Measurements from ENCODE around the gene OR52I2. TPM values are rescaled to one million over a fixed set of nuclear protein-coding genes. Genes with fewer than 3 reads are reported as not detected.

The OR52I2 gene
- total and polyA plus RNA-seq, 2 experiments from 2014 or later, result 0.06 TPM; not detected in 1

GRCh38 chr11:4641501-4641900 is 60.0 kb downstream of the OR52I2 start:
- Histone ChIP-seq H3K27me3 (peaks cover 5% of the 10 kb centered on the region), H3K36me3 (no peaks in the 10 kb centered on the region), H3K4me1 (ENCODE audit: low read depth) (no peaks in the 10 kb centered on the region), H3K27ac (no peak overlapping the region), H3K4me3 (no peak overlapping the region), H3K9me3 (ENCODE audit: low read depth) (no peaks in the 10 kb centered on the region)
- DNase-seq (ENCODE audit: low read depth in 1 of 2, low spot score in 1 of 2), result no peak
- no peak for TF ChIP-seq CTCF (IDR thresholded peaks at IDR 0.05; ENCODE audit: low read depth, low read length)

GRCh38 chr11:4642043-4642442 is 60.5 kb downstream of the OR52I2 start:
- Histone ChIP-seq H3K27me3 (peaks cover 5% of the 10 kb centered on the region), H3K9me3 (ENCODE audit: low read depth) (no peaks in the 10 kb centered on the region), H3K36me3 (no peaks in the 10 kb centered on the region), H3K27ac (no peak overlapping the region), H3K4me3 (no peak overlapping the region), H3K4me1 (ENCODE audit: low read depth) (no peaks in the 10 kb centered on the region)
- DNase-seq (ENCODE audit: low read depth in 1 of 2, low spot score in 1 of 2), result no peak
- TF ChIP-seq CTCF (IDR thresholded peaks at IDR 0.05; ENCODE audit: low read depth, low read length), result no peak

Other genes starting within 250 kb of the OR52I2 start
- gene OR52B4, start 213.4 kb upstream of the OR52I2 start, total RNA-seq, result not detected in 2 replicates
- gene OR52B4, start 213.4 kb upstream of the OR52I2 start, polyA plus RNA-seq, result not detected in 2 replicates
- gene TRIM21, start 188.0 kb upstream of the OR52I2 start, total RNA-seq, result 4.5 and 6.3 TPM in 2 replicates
- gene TRIM21, start 188.0 kb upstream of the OR52I2 start, polyA plus RNA-seq, result 4.6 and 6.2 TPM in 2 replicates
- gene OR52K2, start 132.4 kb upstream of the OR52I2 start, total RNA-seq, result not detected in 2 replicates
- not detected in 2 replicates for gene OR52K2, start 132.4 kb upstream of the OR52I2 start, polyA plus RNA-seq
- gene OR52K1, start 99.1 kb upstream of the OR52I2 start, total RNA-seq, result not detected in 2 replicates
- not detected in 2 replicates for gene OR52K1, start 99.1 kb upstream of the OR52I2 start, polyA plus RNA-seq
- gene OR52M1, start 36.6 kb upstream of the OR52I2 start, total RNA-seq, result not detected in 2 replicates
- not detected in 2 replicates for gene OR52M1, start 36.6 kb upstream of the OR52I2 start, polyA plus RNA-seq
- gene OR52I1, start 12.3 kb downstream of the OR52I2 start, total RNA-seq, result not detected in 2 replicates
- gene OR52I1, start 12.3 kb downstream of the OR52I2 start, polyA plus RNA-seq, result 0.33 TPM in 1 of 2 replicates, not detected in the other
- gene TRIM68, start 26.5 kb downstream of the OR52I2 start, total RNA-seq, result 9.7 and 12.8 TPM in 2 replicates
- 8.7 and 10.6 TPM in 2 replicates for gene TRIM68, start 26.5 kb downstream of the OR52I2 start, polyA plus RNA-seq
- gene OR51D1, start 55.7 kb downstream of the OR52I2 start, total RNA-seq, result not detected in 2 replicates
- gene OR51D1, start 55.7 kb downstream of the OR52I2 start, polyA plus RNA-seq, result not detected in 2 replicates
- gene OR51E1, start 62.2 kb downstream of the OR52I2 start, total RNA-seq, result not detected in 2 replicates
- not detected in 2 replicates for gene OR51E1, start 62.2 kb downstream of the OR52I2 start, polyA plus RNA-seq
- not detected in 2 replicates for gene OR51E2, start 116.1 kb downstream of the OR52I2 start, total RNA-seq
- gene OR51E2, start 116.1 kb downstream of the OR52I2 start, polyA plus RNA-seq, result not detected in 2 replicates
- gene MMP26, start 123.0 kb downstream of the OR52I2 start, total RNA-seq, result not detected in 2 replicates
- gene MMP26, start 123.0 kb downstream of the OR52I2 start, polyA plus RNA-seq, result not detected in 2 replicates
- gene OR51F1, start 188.2 kb downstream of the OR52I2 start, total RNA-seq, result not detected in 2 replicates
- gene OR51F1, start 188.2 kb downstream of the OR52I2 start, polyA plus RNA-seq, result not detected in 2 replicates
- not detected in 2 replicates for gene OR52R1, start 222.6 kb downstream of the OR52I2 start, total RNA-seq
- not detected in 2 replicates for gene OR52R1, start 222.6 kb downstream of the OR52I2 start, polyA plus RNA-seq
- gene OR51F2, start 239.6 kb downstream of the OR52I2 start, total RNA-seq, result not detected in 2 replicates
- gene OR51F2, start 239.6 kb downstream of the OR52I2 start, polyA plus RNA-seq, result not detected in 2 replicates